ENCODE measurements around the gene DUSP11.

DNA sequence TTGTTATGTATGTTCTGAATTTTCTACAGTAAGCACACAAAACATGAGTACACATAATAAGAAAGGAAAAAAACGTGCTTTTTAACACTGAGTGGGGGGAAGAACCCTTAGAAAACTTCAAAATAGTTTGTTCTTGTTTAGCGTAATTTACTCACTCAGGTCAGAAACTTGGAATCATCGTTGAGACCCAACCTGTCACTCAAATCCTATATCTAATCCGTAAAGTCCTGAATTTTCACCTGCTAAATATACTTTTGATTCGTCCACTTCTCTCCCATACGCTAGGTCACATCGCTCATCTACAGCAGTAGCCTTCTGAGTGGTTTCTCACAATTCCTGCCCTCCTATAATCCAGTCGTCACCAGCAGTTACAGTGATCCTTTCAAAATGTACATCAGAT, 43.5 kb downstream of the DUSP11 start:
- TF ChIP-seq, protein P1, sequence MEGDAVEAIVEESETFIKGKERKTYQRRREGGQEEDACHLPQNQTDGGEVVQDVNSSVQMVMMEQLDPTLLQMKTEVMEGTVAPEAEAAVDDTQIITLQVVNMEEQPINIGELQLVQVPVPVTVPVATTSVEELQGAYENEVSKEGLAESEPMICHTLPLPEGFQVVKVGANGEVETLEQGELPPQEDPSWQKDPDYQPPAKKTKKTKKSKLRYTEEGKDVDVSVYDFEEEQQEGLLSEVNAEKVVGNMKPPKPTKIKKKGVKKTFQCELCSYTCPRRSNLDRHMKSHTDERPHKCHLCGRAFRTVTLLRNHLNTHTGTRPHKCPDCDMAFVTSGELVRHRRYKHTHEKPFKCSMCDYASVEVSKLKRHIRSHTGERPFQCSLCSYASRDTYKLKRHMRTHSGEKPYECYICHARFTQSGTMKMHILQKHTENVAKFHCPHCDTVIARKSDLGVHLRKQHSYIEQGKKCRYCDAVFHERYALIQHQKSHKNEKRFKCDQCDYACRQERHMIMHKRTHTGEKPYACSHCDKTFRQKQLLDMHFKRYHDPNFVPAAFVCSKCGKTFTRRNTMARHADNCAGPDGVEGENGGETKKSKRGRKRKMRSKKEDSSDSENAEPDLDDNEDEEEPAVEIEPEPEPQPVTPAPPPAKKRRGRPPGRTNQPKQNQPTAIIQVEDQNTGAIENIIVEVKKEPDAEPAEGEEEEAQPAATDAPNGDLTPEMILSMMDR (IDR thresholded peaks at IDR 0.05): no peak
- TF ChIP-seq ZFX (IDR thresholded peaks at IDR 0.05; ENCODE audit: borderline replicate concordance): no peak
